ENCODE data around the gene PLXNB3. TPM values are rescaled to one million over a fixed set of nuclear protein-coding genes. Genes with fewer than 3 reads are reported as not detected.
A peak's percentile ranks its signal among the peaks of the same experiment; 100 is the strongest.

Gene PLXNB3
- total RNA-seq, 1 donor from 2014 or later: 5.8 TPM

DNA sequence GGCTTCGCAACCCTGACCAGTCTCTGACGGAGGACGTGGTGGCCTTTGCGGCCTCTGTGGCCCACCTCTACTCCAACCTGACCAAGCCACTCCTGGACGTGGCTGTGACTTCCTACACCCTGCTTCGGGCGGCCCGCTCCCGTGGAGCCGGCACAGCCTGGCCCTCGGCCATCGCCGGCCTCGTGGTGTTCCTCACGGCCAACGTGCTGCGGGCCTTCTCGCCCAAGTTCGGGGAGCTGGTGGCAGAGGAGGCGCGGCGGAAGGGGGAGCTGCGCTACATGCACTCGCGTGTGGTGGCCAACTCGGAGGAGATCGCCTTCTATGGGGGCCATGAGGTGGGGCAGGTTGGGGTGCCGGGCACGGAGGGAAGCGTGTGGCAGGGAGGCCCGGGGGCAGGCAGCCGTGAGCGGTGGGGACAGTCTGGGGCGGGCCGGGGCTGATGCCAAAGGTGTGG is 38.2 kb upstream of the PLXNB3 start:
- DNase-seq: no peak
- no peaks in the 10 kb centered on the region for H3K36me3 Mint-ChIP-seq (ENCODE audit: unreplicated experiment)
- peaks cover 11% of the 10 kb centered on the region for H3K4me1 Mint-ChIP-seq (ENCODE audit: low read depth, unreplicated experiment)
- no peak overlapping the region for H3K27ac Mint-ChIP-seq (ENCODE audit: unreplicated experiment)
- peaks cover 7% of the 10 kb centered on the region for H3K9me3 Mint-ChIP-seq (ENCODE audit: unreplicated experiment)
- H3K4me3 Mint-ChIP-seq (ENCODE audit: unreplicated experiment): no peak overlapping the region
- H3K27me3 Mint-ChIP-seq (ENCODE audit: unreplicated experiment): no peaks in the 10 kb centered on the region
- TF ChIP-seq, protein P1, sequence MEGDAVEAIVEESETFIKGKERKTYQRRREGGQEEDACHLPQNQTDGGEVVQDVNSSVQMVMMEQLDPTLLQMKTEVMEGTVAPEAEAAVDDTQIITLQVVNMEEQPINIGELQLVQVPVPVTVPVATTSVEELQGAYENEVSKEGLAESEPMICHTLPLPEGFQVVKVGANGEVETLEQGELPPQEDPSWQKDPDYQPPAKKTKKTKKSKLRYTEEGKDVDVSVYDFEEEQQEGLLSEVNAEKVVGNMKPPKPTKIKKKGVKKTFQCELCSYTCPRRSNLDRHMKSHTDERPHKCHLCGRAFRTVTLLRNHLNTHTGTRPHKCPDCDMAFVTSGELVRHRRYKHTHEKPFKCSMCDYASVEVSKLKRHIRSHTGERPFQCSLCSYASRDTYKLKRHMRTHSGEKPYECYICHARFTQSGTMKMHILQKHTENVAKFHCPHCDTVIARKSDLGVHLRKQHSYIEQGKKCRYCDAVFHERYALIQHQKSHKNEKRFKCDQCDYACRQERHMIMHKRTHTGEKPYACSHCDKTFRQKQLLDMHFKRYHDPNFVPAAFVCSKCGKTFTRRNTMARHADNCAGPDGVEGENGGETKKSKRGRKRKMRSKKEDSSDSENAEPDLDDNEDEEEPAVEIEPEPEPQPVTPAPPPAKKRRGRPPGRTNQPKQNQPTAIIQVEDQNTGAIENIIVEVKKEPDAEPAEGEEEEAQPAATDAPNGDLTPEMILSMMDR (IDR thresholded peaks at IDR 0.05; ENCODE audit: partially characterized antibody, unreplicated experiment): no peak

DNA sequence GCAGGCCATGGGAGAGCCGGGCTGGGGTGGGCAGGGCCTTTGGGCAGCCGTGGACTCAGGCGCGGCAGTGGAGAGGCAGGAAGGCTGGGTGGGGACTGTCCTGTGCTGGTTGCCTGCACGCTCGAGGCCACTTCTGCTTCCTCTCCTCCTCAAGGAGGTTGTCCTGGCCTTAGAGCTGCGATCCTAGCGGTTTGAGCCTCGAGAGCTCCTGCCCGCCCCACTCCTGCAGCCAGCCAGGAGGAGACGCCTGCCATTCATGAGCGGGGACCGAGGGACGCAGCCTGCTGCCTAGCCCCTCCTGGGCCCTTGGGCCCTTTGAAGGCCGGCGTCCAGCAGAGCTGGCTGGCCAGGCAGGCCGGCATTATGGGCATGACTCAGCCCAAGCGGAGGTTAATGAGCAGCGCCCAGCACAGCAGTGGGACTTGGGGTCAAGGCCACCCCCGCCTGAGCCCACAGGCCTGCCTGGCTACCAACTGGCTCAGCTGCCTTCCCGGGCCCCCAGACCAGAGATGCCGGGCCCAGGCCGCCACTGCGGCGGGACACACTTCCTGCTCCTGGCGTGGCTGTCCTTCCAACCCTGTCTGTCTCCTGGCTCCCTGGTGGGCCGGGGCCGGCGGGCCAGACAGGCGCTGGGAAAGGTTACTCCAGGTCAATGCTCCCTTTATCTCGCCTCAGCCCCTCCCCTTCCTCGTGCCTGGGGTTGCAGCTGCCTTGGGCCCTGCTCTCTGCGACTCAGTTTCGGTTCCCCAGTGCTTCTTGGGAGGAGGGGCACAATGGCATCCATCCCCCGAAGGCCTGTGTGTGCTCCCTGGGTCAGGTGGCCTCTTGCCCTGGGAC is 37.5 kb upstream of the PLXNB3 start:
- H3K27me3 Mint-ChIP-seq (ENCODE audit: unreplicated experiment): no peaks in the 10 kb centered on the region
- H3K36me3 Mint-ChIP-seq (ENCODE audit: unreplicated experiment): peaks cover 4% of the 10 kb centered on the region
- H3K4me1 Mint-ChIP-seq (ENCODE audit: low read depth, unreplicated experiment): peaks cover 11% of the 10 kb centered on the region
- H3K4me3 Mint-ChIP-seq (ENCODE audit: unreplicated experiment): no peak overlapping the region
- no peak overlapping the region for H3K27ac Mint-ChIP-seq (ENCODE audit: unreplicated experiment)
- H3K9me3 Mint-ChIP-seq (ENCODE audit: unreplicated experiment): peaks cover 7% of the 10 kb centered on the region
- TF ChIP-seq, protein P1 (IDR thresholded peaks at IDR 0.05; ENCODE audit: partially characterized antibody, unreplicated experiment): no peak
- DNase-seq: peak; percentile 70

DNA sequence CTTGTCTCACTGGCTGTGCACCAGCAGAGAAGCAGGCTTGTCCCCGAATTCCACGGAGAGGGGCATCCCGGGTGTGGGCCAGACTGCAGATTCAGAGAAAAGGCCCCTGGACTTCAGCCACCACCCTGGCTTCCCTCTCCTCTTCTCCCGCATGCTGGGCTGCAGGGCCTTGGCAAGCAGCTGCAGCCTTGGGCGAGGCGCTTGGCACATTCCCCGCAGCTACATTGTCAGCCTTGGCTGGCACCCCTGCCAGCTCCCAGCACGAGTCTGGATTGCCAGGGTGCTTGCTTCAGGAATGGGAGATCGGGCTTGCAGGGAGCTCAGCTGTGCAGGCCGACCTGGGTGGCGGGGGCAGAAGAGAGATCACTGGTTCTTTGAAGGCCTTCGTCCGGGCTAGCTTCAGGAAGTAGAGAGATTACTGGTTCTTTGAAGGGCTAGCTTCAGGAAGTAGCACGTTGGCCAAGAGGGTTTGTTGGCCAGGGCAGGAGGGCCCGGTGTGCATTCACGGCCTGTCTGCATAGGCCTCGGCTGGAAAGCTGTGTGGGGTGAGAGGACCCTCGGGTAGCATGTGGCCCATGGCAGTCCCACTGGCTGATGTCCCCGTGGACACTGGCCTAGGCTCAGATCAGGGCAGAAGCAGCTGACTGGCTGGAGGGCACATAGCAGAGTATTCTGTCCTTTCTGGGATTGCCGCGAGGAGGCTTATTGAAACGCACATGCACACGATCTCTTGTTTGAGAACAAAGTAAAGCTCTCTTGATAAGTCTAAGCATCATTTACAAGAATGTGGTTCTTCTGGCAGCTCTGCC is 36.7 kb upstream of the PLXNB3 start:
- H3K27me3 Mint-ChIP-seq (ENCODE audit: unreplicated experiment): no peaks in the 10 kb centered on the region
- H3K4me1 Mint-ChIP-seq (ENCODE audit: low read depth, unreplicated experiment): peaks cover 6% of the 10 kb centered on the region
- peak overlapping the region; percentile 70 for H3K4me3 Mint-ChIP-seq (ENCODE audit: unreplicated experiment)
- TF ChIP-seq, protein P1 (IDR thresholded peaks at IDR 0.05; ENCODE audit: partially characterized antibody, unreplicated experiment): no peak
- peaks cover 9% of the 10 kb centered on the region for H3K36me3 Mint-ChIP-seq (ENCODE audit: unreplicated experiment)
- H3K27ac Mint-ChIP-seq (ENCODE audit: unreplicated experiment): no peak overlapping the region
- H3K9me3 Mint-ChIP-seq (ENCODE audit: unreplicated experiment): peaks cover 5% of the 10 kb centered on the region
- DNase-seq: no peak

DNA sequence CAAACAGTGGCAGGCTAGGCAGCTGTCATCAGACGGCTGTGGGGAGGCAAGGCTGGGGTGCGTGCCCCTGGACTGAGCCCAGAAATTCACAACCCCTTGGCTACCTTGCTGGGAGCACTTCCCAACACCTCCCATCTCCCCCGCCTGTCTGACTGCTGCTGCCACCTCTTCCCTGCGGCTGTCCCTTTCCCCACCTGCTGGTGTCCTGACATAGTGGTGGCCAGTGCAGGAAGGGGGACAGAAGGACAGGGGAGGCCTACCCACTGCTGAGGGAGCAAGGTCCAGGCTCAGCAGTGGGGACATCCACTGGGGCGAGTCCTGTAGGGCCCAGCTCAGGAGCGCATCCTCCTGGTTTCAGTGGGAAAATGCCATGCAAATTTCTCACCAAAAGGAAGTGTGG is 36.0 kb upstream of the PLXNB3 start:
- peaks cover 4% of the 10 kb centered on the region for H3K9me3 Mint-ChIP-seq (ENCODE audit: unreplicated experiment)
- TF ChIP-seq, protein P1 (IDR thresholded peaks at IDR 0.05; ENCODE audit: partially characterized antibody, unreplicated experiment): no peak
- H3K27ac Mint-ChIP-seq (ENCODE audit: unreplicated experiment): no peak overlapping the region
- H3K4me3 Mint-ChIP-seq (ENCODE audit: unreplicated experiment): peak overlapping the region; percentile 70
- no peaks in the 10 kb centered on the region for H3K27me3 Mint-ChIP-seq (ENCODE audit: unreplicated experiment)
- peaks cover 6% of the 10 kb centered on the region for H3K4me1 Mint-ChIP-seq (ENCODE audit: low read depth, unreplicated experiment)
- H3K36me3 Mint-ChIP-seq (ENCODE audit: unreplicated experiment): peaks cover 9% of the 10 kb centered on the region
- DNase-seq: no peak

All from glutamatergic neuron (in vitro differentiated cells).